OCI-LY1 (cell line): Measurements from ENCODE around the gene NFX1.
"Not testable (repeated sequence)": the region's sequence is repeated elsewhere in the genome, so short reads cannot be mapped to it uniquely, and the experiment has no call there.

ENCODE experiments used
- H2AFZ ChIP-seq: fragments of 200-600 bp; sonication (generic), shearing (Covaris generic); 2 replicates; pipeline ENCODE4 v1.6.0; 2014; ENCODE audit warnings: antibody characterized with exemption, mild to moderate bottlenecking, low read length
- H3F3A ChIP-seq: fragments of 200-600 bp; sonication (generic), shearing (Covaris generic); 2 replicates; pipeline ENCODE4 v1.6.0; 2014; ENCODE audit warnings: mild to moderate bottlenecking, antibody characterized with exemption, low read length, moderate library complexity; ENCODE audit not compliant: insufficient read depth
- H3K27ac ChIP-seq: fragments of 200-600 bp; sonication (generic); 2 replicates; pipeline ENCODE4 v1.5.1; 2014; ENCODE audit warnings: low read length, mixed run types, mild to moderate bottlenecking, low read depth; ENCODE audit not compliant: poor library complexity, severe bottlenecking
- H3K27me3 ChIP-seq: fragments of 200-600 bp; sonication (generic); 2 replicates; pipeline ENCODE4 v1.6.0; 2014; ENCODE audit warnings: antibody characterized with exemption, mild to moderate bottlenecking, low read length, moderate library complexity; ENCODE audit not compliant: insufficient read depth
- H3K36me3 ChIP-seq: fragments of 200-600 bp; sonication (generic); 2 replicates; pipeline ENCODE4 v1.6.1; 2014; ENCODE audit warnings: mild to moderate bottlenecking, antibody characterized with exemption, low read length, moderate library complexity, mixed read lengths; ENCODE audit not compliant: insufficient read depth
- H3K4me1 ChIP-seq: fragments of 200-600 bp; sonication (generic); 2 replicates; pipeline ENCODE4 v1.5.1; 2014; ENCODE audit warnings: mild to moderate bottlenecking, low read length, moderate library complexity; ENCODE audit not compliant: insufficient read depth, severe bottlenecking
- H3K4me2 ChIP-seq: fragments of 200-600 bp; sonication (generic), shearing (Covaris generic); 2 replicates; pipeline ENCODE4 v1.6.1; 2014; ENCODE audit warnings: low read length
- H3K4me3 ChIP-seq: fragments of 200-600 bp; sonication (generic); 2 replicates; pipeline ENCODE4 v1.5.1; 2014; ENCODE audit warnings: low read length, low read depth, mild to moderate bottlenecking, mixed read lengths; ENCODE audit not compliant: poor library complexity, severe bottlenecking
- H3K79me2 ChIP-seq: fragments of 200-600 bp; shearing (Covaris generic); 2 replicates; pipeline ENCODE4 v1.6.1; 2016; ENCODE audit warnings: mixed run types, low read length, mixed read lengths; ENCODE audit not compliant: insufficient read depth
- H3K9ac ChIP-seq: fragments of 200-600 bp; sonication (generic), shearing (Covaris generic); 2 replicates; pipeline ENCODE4 v1.6.1; 2014; ENCODE audit warnings: mild to moderate bottlenecking, low read length, mixed read lengths
- H3K9me2 ChIP-seq: fragments of 200-600 bp; sonication (generic), shearing (Covaris generic); 2 replicates; pipeline ENCODE4 v1.6.1; 2014; ENCODE audit warnings: low read depth, mild to moderate bottlenecking, low read length, mixed read lengths
- H3K9me3 ChIP-seq: fragments of 200-600 bp; shearing (Covaris generic); 2 replicates; pipeline ENCODE4 v1.6.1; 2014; ENCODE audit warnings: low read length, mixed read lengths
- H4K20me1 ChIP-seq: fragments of 200-600 bp; sonication (generic), shearing (Covaris generic); 2 replicates; pipeline ENCODE4 v1.6.0; 2016; ENCODE audit warnings: mild to moderate bottlenecking, low read length; ENCODE audit not compliant: insufficient read depth
- CTCF ChIP-seq: fragments of 200-600 bp; sonication (generic), shearing (Covaris generic); IDR thresholded peaks from 2 replicates; pipeline ENCODE4 v1.5.1; 2017; ENCODE audit warnings: mild to moderate bottlenecking, antibody characterized with exemption, low read length, moderate library complexity, mixed read lengths
- EZH2 ChIP-seq: fragments of 200-600 bp; sonication (generic), shearing (Covaris generic); IDR thresholded peaks from 2 replicates; pipeline ENCODE4 v1.8.0; 2017; ENCODE audit warnings: borderline replicate concordance, mixed run types, mild to moderate bottlenecking, antibody characterized with exemption, low read length, moderate library complexity, mixed read lengths

The NFX1 gene

DNA sequence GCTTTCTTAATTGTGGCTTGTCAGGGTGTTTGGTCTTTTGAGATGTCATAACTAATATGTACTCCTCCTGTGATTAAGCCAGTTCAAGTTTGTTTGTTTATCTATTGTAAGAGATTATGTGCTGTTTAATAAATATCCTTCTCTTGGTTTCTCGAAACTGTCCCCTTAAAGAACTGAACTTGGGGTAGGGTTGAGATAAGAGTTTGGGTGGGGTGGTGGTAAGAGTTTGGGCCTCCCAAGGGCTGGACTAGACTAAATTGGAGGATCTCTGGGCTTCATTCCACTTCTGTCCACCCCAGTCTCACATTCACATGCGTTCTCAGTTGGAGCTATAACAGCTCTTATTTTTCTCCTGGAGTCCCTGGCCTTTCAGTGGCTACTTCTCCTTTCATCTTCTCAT lies 73.8 kb downstream of the NFX1 start:
- Histone ChIP-seq H2AFZ (no peak overlapping the region), H3K36me3 (peaks cover 71% of the 10 kb centered on the region), H3K9me3 (no peaks in the 10 kb centered on the region)

GRCh38 chr9:33364814-33365213 lies 74.5 kb downstream of the NFX1 start:
- not testable (repeated sequence) for H4K20me1 ChIP-seq, H3K79me2 ChIP-seq, H3K9me3 ChIP-seq, H3K27me3 ChIP-seq, H3K27ac ChIP-seq, H3F3A ChIP-seq, H3K4me1 ChIP-seq, H3K9ac ChIP-seq, H3K4me3 ChIP-seq, H3K9me2 ChIP-seq, H3K4me2 ChIP-seq, H2AFZ ChIP-seq
- peaks cover 73% of the 10 kb centered on the region for H3K36me3 ChIP-seq

More for the DNA sequence above, 73.8 kb downstream of the NFX1 start:
- Histone ChIP-seq H3K27ac (no peak overlapping the region), H3K9ac (no peak overlapping the region), H3K9me2 (no peaks in the 10 kb centered on the region), H3K4me3 (no peak overlapping the region), H3K4me2 (no peak overlapping the region), H3K27me3 (no peaks in the 10 kb centered on the region), H3K79me2 (no peaks in the 10 kb centered on the region), H3K4me1 (no peaks in the 10 kb centered on the region), H3F3A (no peaks in the 10 kb centered on the region), H4K20me1 (no peaks in the 10 kb centered on the region)
- TF ChIP-seq EZH2: no peak
- no peak for TF ChIP-seq CTCF

DNA sequence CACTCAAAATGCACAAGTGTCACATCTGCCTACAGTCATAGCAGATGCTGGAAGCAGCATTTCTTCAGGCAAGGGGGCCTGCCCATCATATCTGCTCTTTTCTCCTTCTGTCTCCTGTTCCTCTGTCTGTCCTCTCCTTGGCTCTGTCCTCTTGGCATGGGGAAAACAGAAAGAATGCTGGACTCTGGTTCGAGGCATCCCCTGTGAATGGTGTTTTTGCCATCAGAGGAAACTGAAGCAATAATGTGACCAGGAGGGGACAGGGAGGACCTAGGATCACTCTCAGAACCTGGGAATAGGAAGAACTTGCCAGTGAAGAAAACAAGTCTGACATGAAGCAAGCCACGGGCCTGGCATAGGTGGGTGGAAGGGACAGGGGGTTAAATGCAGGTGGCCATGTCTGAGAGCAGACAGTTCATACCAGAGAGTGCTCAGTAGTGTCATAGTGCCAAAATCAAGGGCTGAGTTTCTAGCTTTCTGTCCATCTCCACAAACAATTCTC lies 76.7 kb downstream of the NFX1 start:
- Histone ChIP-seq H3K4me1 (no peaks in the 10 kb centered on the region), H4K20me1 (no peaks in the 10 kb centered on the region), H3F3A (no peaks in the 10 kb centered on the region), H3K9ac (no peak overlapping the region), H3K79me2 (no peaks in the 10 kb centered on the region), H3K9me2 (no peaks in the 10 kb centered on the region), H3K27me3 (no peaks in the 10 kb centered on the region), H3K36me3 (peaks cover 85% of the 10 kb centered on the region), H3K9me3 (no peaks in the 10 kb centered on the region), H3K4me2 (no peak overlapping the region), H2AFZ (no peak overlapping the region), H3K4me3 (no peak overlapping the region), H3K27ac (no peak overlapping the region)
- TF ChIP-seq EZH2 (no peak), CTCF (no peak)

- no peak for TF ChIP-seq CTCF
- TF ChIP-seq EZH2: no peak
- Histone ChIP-seq H3K4me2 (no peak overlapping the region), H3K9me2 (no peaks in the 10 kb centered on the region), H3K36me3 (peaks cover 38% of the 10 kb centered on the region), H3K9ac (no peak overlapping the region), H3F3A (no peaks in the 10 kb centered on the region), H3K4me1 (no peaks in the 10 kb centered on the region), H3K9me3 (no peaks in the 10 kb centered on the region), H3K79me2 (no peaks in the 10 kb centered on the region), H3K27me3 (no peaks in the 10 kb centered on the region), H4K20me1 (no peaks in the 10 kb centered on the region), H3K27ac (no peak overlapping the region), H2AFZ (no peak overlapping the region), H3K4me3 (no peak overlapping the region)
Observed at GRCh38 chr9:33372900-33373299, 82.6 kb downstream of the NFX1 start.
